ES-I3 (cell line): ENCODE results near the gene IGFL3.
"Not testable (repeated sequence)": the region's sequence is repeated elsewhere in the genome, so short reads cannot be mapped to it uniquely, and the experiment has no call there.

Experiments used
- H3K36me3 ChIP-seq: 2 replicates; pipeline ENCODE4 v1.6.1; 2013; ENCODE audit warnings: mild to moderate bottlenecking, low read length, control low read depth, moderate library complexity; ENCODE audit not compliant: insufficient read depth
- H3K4me1 ChIP-seq: 2 replicates; pipeline ENCODE4 v1.6.1; 2013; ENCODE audit warnings: mild to moderate bottlenecking, control low read depth, low read length; ENCODE audit not compliant: insufficient read depth
- H3K9ac ChIP-seq: 2 replicates; pipeline ENCODE4 v1.6.1; 2013; ENCODE audit warnings: low read depth, mild to moderate bottlenecking, low read length, moderate library complexity
- H3K9me3 ChIP-seq: 2 replicates; pipeline ENCODE4 v1.6.1; 2013; ENCODE audit warnings: mild to moderate bottlenecking, low read length, moderate library complexity; ENCODE audit not compliant: control insufficient read depth, insufficient read depth

Gene IGFL3

GRCh38 chr19:46111376-46111775 lies 13.1 kb downstream of the IGFL3 start:
- Histone ChIP-seq H3K9ac (no peak overlapping the region), H3K4me1 (peaks cover 3% of the 10 kb centered on the region; the same call in 1 of the 2 replicates), H3K9me3 (no peaks in the 10 kb centered on the region; the same call in 1 of the 2 replicates), H3K36me3 (no peaks in the 10 kb centered on the region)

- Histone ChIP-seq H3K9me3 (no peaks in the 10 kb centered on the region; the same call in 1 of the 2 replicates), H3K4me1 (no peaks in the 10 kb centered on the region), H3K9ac (no peak overlapping the region), H3K36me3 (no peaks in the 10 kb centered on the region)
These were observed 14.6 kb downstream of the IGFL3 start for GRCh38 chr19:46109876-46110275.

- Histone ChIP-seq H3K4me1 (no peaks in the 10 kb centered on the region), H3K9ac (no peak overlapping the region), H3K36me3 (no peaks in the 10 kb centered on the region), H3K9me3 (no peaks in the 10 kb centered on the region; the same call in 1 of the 2 replicates)
These were observed 17.1 kb downstream of the IGFL3 start for GRCh38 chr19:46107371-46107770.

- H3K9me3 ChIP-seq, H3K4me1 ChIP-seq, H3K36me3 ChIP-seq, H3K9ac ChIP-seq: not testable (repeated sequence)
These were observed 22.2 kb downstream of the IGFL3 start for GRCh38 chr19:46102333-46102732.

GRCh38 chr19:46101293-46101692 lies 23.2 kb downstream of the IGFL3 start:
- Histone ChIP-seq H3K36me3 (no peaks in the 10 kb centered on the region), H3K9me3 (no peaks in the 10 kb centered on the region), H3K4me1 (no peaks in the 10 kb centered on the region), H3K9ac (no peak overlapping the region)

- Histone ChIP-seq H3K4me1 (no peaks in the 10 kb centered on the region), H3K9me3 (no peaks in the 10 kb centered on the region), H3K9ac (no peak overlapping the region), H3K36me3 (no peaks in the 10 kb centered on the region)
These were observed 24.1 kb downstream of the IGFL3 start for GRCh38 chr19:46100344-46100743.

GRCh38 chr19:46090444-46090843 lies 34.0 kb downstream of the IGFL3 start:
- Histone ChIP-seq H3K9me3 (no peaks in the 10 kb centered on the region), H3K36me3 (no peaks in the 10 kb centered on the region), H3K9ac (no peak overlapping the region), H3K4me1 (no peaks in the 10 kb centered on the region)

- Histone ChIP-seq H3K9me3 (no peaks in the 10 kb centered on the region), H3K4me1 (no peaks in the 10 kb centered on the region), H3K36me3 (no peaks in the 10 kb centered on the region), H3K9ac (no peak overlapping the region)
These were observed 35.1 kb downstream of the IGFL3 start for GRCh38 chr19:46089432-46089831.

- Histone ChIP-seq H3K9ac (no peak overlapping the region), H3K9me3 (no peaks in the 10 kb centered on the region), H3K36me3 (no peaks in the 10 kb centered on the region), H3K4me1 (no peaks in the 10 kb centered on the region)
These were observed 36.4 kb downstream of the IGFL3 start for GRCh38 chr19:46088101-46088500.

GRCh38 chr19:46085888-46086287 lies 38.6 kb downstream of the IGFL3 start:
- Histone ChIP-seq H3K9ac (no peak overlapping the region), H3K9me3 (no peaks in the 10 kb centered on the region), H3K4me1 (peaks cover 6% of the 10 kb centered on the region; the same call in 1 of the 2 replicates), H3K36me3 (no peaks in the 10 kb centered on the region)

- Histone ChIP-seq H3K9ac (no peak overlapping the region), H3K36me3 (no peaks in the 10 kb centered on the region), H3K4me1 (peaks cover 6% of the 10 kb centered on the region; the same call in 1 of the 2 replicates), H3K9me3 (no peaks in the 10 kb centered on the region)
These were observed 41.8 kb downstream of the IGFL3 start for GRCh38 chr19:46082728-46083050.

- H3K4me1 ChIP-seq: peaks cover 6% of the 10 kb centered on the region; the same call in 1 of the 2 replicates
- no peaks in the 10 kb centered on the region for H3K36me3 ChIP-seq
- no peak overlapping the region for H3K9ac ChIP-seq
- no peaks in the 10 kb centered on the region for H3K9me3 ChIP-seq
These were observed 42.4 kb downstream of the IGFL3 start for GRCh38 chr19:46081928-46082727.

- no peaks in the 10 kb centered on the region for H3K9me3 ChIP-seq
- no peak overlapping the region for H3K9ac ChIP-seq
- peaks cover 6% of the 10 kb centered on the region; the same call in 1 of the 2 replicates for H3K4me1 ChIP-seq
- no peaks in the 10 kb centered on the region for H3K36me3 ChIP-seq
These were observed 43.9 kb downstream of the IGFL3 start for GRCh38 chr19:46080561-46080960.

- peaks cover 6% of the 10 kb centered on the region; the same call in 1 of the 2 replicates for H3K4me1 ChIP-seq
These were observed 44.9 kb downstream of the IGFL3 start for GRCh38 chr19:46079576-46079975.

GRCh38 chr19:46078573-46079332 lies 45.7 kb downstream of the IGFL3 start:
- not testable (repeated sequence) for H3K9me3 ChIP-seq, H3K4me1 ChIP-seq, H3K9ac ChIP-seq, H3K36me3 ChIP-seq

More at GRCh38 chr19:46079576-46079975, 44.9 kb downstream of the IGFL3 start:
- H3K36me3 ChIP-seq: no peaks in the 10 kb centered on the region
- no peak overlapping the region for H3K9ac ChIP-seq
- H3K9me3 ChIP-seq: no peaks in the 10 kb centered on the region
